GM10266 (cell line): ENCODE data around the gene CEP112.

Experiments
- DNase-seq: peaks from one replicate; pipeline ENCODE4 v3.0.0; 2012; ENCODE audit errors: extremely low spot score
- CTCF ChIP-seq: IDR thresholded peaks from 2 replicates; pipeline ENCODE4 v1.5.1; 2012; ENCODE audit warnings: mild to moderate bottlenecking, low read depth; ENCODE audit not compliant: control insufficient read depth, insufficient read depth; ENCODE audit errors: missing control alignments

The CEP112 gene

GRCh38 chr17:66135896-66136295 lies 56.0 kb downstream of the CEP112 start:
- no peak for TF ChIP-seq CTCF
- DNase-seq: no peak

GRCh38 chr17:66135219-66135618 lies 56.7 kb downstream of the CEP112 start:
- no peak for DNase-seq
- no peak for TF ChIP-seq CTCF

- no peak for TF ChIP-seq CTCF
- DNase-seq: no peak
Observed at GRCh38 chr17:66129759-66130158, 62.2 kb downstream of the CEP112 start.

GRCh38 chr17:66126231-66126630 lies 65.7 kb downstream of the CEP112 start:
- TF ChIP-seq CTCF: no peak
- DNase-seq: no peak

- no peak for TF ChIP-seq CTCF
- no peak for DNase-seq
Observed at GRCh38 chr17:66123163-66123562, 68.8 kb downstream of the CEP112 start.

GRCh38 chr17:66115246-66115645 lies 76.7 kb downstream of the CEP112 start:
- DNase-seq: no peak
- no peak for TF ChIP-seq CTCF

GRCh38 chr17:66114609-66115008 lies 77.3 kb downstream of the CEP112 start:
- TF ChIP-seq CTCF: no peak
- DNase-seq: no peak
